ENCODE data around the gene HLCS.
"Not testable (repeated sequence)": the region's sequence is repeated elsewhere in the genome, so short reads cannot be mapped to it uniquely, and the experiment has no call there.

Gene HLCS

DNA sequence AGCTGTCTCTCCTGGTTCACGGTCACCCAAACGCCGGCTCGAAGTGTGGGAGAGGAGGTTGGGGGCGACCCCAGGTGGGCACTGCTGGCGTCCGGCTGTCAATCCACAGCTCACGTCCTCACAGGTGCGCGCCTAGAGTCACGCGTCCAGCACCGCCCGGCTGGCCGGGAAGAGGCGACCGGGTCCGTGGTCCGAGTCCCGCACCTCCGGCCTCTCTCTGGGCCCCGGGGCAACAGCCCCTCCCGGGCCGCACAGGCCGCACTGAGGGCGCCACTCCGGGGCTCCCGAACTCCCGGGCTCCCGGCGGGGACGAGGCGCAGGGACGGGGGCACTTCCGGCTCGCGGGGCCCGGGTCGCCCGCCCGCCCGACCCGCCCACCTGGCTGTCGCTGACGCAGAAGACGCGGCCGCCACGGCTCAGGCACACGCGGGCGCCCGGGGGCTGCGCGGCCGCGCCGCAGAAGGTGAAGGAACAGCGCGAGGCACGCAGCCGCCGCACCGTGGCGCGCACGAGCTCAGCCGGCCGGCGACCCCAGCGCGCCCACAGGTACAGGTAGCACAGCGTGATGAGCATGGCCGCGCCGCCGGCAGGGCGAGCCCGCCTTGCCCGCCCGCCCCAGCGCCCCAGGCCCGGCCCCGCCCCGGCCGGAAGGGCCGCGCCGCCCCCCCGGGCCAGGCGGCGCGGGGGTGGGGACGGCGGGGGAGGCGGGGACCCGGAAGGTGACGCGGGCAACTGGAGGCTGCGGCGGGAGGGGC is at the start of gene HLCS:
Gene HLCS (minus strand): TSS at position 604 of the 755 bp plus-strand sequence. CDS start 31 bp downstream, at position 573.
- peak; percentile 75 for DNase-seq (ENCODE audit: low spot score)

DNA sequence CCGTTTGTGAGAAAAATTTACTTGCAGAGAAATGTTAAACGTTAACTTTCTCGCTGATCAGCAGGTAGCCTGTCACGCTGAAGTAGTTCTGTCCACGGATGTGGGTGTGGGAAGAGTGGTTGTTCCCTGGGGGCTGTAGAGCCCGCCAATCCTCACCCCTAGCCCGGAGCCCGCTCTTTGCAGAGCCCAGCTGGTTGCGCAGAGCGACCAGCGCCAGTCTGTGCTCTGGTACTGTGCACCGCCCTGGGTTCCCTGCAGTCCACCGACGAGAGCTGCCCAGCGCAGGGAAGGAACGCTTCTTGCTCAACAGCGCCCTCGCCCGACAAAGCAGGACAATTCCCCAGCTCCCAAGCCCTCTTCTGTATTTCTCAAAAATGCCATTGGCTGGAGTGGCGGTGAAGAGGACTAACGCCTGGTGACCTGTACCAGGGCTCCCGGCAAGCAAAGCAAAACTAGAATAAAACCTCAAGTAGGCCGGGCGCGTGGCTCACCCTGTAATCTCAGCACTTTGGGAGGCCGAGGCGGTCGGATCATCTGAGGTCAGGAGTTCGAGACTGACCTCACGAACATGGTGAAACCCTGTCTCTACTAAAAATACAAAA is 43.4 kb upstream of the HLCS start:
- peak; percentile 73 for DNase-seq (ENCODE audit: low spot score)

DNA sequence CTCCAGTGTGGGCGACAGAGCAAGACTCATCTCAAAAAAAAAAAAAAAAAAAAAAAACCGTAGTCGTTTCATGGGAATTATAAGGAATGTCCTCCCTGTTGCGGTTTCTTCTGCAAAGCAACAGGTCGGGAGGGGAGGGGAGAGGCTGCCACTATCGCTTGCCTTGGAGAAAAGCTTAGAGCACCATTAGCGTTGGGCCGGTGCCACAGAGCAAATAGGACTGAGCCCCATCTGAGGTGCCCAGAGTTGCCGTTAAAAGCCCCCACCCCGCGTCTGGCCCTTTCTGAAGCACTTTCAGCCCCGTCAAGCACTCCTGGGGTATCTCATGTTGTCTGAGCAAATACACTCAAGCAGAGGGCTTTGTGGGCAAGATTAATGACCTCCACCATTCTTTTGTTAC is 42.3 kb upstream of the HLCS start:
- DNase-seq (ENCODE audit: low spot score), result no peak

DNA sequence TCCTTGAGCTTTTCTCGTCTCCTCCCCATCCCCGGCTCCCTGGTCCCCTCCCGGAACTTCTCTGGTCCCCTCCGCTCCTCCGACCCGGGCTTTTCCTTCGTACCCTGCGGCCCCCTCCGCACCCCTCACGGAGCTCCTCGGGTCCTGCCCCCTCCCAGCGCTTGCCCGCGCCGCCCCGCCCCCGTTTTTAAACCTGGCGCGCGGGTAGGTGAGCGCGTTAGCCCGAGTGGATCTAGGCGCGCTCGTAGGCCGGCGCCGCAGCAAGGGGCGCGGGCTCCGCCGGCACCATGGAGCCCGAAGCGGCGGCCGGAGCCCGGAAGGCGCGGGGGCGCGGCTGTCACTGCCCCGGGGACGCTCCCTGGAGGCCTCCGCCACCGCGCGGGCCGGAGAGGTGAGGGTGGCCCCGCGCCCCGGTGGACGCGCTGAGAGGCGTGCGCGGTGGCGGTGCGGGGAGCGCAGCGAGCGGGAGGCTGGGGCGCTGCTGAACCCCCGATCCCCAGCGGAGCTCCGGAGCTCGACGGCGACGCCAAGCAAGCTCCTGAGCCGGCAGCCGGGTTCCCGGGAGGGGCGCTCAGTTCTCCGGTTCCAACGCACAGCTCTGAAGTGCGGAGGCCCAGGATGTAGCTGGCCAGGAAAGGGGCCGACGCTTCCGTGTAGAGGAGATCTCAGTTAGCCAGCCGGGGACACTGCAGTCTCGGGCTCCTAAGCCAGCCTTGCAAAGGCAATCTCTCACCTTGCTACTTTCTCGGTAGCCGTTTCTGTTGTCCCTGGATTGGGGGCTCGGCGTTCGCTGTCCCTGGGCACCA is 40.2 kb upstream of the HLCS start, which contains the start of gene RIPPLY3:
Gene RIPPLY3 (plus strand): TSS at position 217 of the 806 bp plus-strand sequence. CDS start 71 bp downstream, at position 288.
- DNase-seq (ENCODE audit: low spot score), result peak; percentile 16

DNA sequence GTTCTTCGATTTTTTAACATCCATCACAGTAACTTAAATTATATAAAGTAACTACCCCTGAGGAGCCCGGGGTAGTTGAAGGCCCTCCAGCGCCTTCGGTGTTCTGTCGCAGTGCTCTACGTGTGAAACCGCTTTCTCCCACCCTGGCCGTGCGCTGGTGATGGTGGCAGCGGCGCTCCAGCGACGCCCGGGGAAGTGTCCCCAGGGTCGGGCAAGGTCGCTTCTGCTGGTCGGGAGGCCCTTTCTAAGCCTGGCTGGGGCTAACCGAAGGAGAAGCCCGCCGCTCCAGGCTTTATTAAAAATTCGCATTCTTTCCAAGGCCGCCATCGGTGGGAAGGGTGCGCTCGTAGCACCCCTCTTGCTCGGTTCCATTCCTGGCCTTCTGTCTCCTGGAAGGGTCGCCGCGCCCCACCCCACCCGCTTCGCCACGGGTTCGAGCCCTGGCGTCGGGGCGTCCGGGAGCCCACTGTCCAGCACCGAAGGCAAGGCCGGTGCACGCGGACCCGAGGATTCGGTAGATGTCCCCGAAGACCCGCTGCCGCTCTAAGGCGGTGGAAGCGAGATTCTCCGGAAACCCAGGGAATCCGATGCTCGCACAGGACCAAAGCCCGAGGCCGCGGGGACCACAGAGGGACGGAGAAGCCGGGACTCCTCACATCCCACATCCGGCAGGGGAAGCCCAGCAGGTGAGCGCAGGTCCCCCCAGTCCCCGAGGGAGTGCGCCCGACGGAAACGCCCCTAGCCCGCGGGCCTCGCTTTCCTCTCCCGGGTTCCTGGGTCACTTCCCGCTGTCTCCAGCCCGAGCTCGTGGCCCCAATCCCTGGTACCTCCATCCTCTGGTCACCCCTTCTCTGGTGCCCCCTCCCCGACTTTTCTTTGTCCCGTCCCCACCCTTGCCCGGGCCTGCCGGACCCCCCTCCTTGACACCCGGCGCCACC is 39.3 kb upstream of the HLCS start:
- no peak for DNase-seq (ENCODE audit: low spot score)

DNA sequence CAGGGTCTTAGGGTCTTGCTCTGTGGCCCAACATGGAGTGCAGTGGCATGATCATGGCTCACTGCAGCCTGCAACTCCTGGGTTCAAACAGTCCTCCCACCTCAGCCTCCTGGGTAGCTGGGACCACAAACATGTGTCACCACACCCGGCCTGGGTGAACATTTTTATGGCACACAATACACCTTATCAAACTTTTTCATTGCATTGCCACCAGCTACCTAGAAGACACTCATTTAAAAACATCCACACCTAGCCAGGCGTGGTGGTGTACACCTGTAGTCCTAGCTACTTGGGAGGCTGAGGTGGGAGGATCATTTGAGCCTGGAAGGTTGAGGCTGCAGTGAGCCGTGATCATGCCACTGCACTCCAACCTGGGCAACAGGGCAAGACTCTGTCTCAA is 37.4 kb upstream of the HLCS start:
- not testable (repeated sequence) for DNase-seq (ENCODE audit: low spot score)

DNA sequence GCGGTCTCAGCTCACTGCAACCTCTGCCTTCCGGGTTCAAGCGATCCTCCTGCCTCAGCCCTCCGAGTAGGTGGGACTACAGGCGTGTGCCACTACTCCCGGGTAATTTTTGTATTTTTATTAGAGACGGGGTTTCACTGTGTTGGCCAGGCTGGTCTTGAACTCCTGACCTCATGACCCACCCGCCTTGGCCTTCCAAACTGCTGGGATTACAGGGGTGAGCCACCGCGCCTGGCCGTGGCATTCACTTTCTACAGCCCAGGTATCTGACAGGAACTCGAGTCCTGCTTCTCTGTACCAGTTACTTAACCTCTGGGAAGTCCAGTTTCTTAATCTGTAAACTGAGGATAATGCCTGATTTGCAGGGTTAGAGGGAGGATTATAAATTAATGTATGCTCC is 36.4 kb upstream of the HLCS start:
- DNase-seq (ENCODE audit: low spot score), result not testable (repeated sequence)

DNA sequence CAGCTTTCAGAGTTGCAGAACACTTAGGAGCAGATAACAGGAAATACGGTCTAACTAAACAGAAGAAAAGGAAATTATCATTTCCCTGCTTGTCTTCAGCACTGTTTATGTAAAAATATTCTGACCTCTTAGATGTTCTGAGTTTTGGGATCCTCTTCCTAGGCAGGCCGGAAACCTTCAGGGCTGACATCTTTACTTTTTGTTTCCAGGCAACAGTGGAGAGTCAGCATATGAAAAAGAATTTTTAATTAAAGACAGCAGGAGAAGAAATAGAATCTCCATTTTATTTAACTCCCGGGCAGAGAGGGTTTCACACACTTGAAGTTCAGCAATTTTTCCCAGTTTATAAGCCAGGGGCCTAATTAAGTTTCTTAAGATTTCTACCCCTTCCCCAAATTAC is 35.0 kb upstream of the HLCS start:
- no peak for DNase-seq (ENCODE audit: low spot score)

DNA sequence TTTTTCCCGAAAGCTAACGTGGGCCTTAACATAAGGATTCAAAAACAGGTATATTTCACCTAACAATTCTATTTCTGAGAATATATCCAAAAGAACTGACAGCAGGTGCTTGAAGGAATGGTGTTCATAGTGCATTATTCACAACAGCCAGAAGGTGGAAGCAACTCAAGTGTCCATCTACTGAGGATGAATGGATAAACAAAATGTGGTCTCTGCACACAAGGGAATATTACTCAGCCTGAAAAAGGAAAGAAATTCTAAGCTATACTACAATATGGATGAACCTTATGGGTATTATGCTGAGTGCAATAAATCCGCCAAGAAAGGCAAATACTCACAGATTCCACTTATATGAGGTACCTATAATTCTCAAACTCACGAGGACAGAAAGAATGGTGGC is 33.9 kb upstream of the HLCS start:
- no peak for DNase-seq (ENCODE audit: low spot score)

DNA sequence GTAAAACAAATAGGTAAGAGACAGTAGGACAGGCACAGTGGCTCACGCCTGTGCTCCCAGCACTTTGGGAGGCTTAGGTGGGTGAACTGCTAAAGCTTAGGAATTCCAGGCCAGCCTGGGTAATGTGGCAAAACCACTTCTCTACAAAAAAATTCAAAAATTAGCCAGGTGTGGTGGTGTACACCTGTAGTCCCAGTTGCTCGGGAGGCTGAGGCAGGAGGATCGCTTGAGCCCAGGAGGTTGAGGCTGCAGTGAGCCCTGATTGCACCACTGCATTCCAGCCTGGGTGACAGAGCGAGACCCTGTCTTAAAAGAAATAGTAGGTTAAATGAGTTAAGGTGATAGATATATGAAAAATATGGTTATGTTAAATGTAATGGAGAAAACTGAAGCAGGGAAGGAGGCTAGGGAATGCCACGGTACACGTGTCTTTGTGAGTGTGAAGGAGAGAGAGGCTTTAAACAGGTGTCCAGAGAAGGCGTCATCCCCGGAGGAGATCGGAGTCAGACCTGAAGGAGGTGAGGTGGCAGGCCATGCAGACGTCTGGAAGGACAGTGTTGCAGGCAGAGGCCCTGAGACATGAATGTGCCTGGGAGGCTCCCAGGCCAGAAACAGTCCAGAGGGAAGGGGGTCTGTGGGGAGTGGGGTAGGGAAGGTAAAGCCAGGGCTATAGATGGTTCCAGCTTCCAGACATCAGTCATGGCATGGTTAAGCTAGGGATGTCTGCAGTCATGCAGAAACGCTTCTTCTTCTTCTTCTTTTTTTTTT is 32.8 kb upstream of the HLCS start:
- no peak for DNase-seq (ENCODE audit: low spot score)

DNA sequence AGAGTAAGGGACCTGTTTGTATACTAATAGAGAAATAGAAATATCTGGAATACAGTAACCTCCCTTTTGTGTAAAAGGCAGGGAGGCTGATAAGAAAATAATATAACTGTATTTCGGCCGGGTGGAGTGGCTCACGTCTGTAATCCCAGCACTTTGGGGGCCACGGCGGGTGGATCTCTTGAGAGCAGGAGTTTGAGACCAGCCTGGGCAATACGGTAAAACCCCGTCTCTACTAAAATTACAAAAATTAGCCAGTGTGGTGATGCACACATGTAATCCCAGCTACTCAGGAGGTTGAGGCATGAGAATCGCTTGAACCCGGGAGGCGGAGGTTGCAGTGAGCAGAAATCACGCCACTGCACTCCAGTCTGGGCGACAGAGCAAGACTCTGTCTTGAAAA is 28.8 kb upstream of the HLCS start:
- DNase-seq (ENCODE audit: low spot score), result not testable (repeated sequence)

DNA sequence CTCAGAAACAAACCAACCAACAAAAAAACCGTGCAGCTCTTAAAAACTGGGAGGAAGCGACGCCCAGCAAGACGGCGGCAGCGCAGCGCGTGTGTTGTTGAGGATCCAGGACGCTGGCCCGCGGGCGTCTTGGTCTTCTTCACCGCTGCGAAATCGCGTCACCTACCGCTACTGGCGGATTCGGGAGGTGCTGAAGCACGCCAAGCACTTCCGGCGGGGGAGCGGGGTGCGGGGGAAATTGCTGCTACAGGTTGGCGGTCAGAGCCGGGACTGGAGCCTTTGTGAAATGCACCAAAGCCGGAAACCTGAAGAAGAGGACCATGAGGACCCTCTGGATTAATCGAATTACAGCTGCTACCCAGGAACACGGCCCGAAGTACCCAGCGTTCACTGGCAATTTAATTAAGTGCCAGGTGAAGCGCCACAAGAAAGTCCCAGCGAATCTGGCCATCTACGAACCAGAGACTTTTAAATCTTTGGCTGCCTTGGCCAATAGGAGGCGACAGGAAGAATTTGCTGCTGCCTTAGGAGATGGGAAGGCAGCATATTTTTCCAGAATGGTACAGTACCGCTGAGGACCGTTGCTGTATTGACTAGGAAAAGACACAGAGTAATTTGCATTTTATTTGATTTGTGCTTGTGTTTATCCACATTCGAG is 28.2 kb upstream of the HLCS start:
- peak; percentile 35 for DNase-seq (ENCODE audit: low spot score)

DNA sequence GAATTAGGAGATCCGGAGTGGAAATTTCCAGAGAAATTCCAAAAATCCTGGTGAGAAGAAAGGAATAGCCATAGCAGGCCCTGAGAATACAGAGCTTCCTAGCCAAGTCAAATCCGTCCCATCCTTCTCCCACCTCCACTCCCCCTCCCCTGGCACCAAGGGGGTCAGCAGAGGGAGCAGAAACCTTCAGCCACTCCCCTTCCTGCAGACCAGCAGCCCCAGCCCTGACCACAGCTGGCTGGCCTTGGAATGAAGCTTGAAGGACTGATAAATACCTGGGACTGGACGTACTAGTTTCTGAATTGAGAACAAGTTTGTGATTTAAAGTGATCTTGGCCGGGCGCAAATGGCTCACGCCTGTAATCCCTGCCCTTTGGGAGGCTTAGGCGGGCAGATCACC is 26.2 kb upstream of the HLCS start:
- no peak for DNase-seq (ENCODE audit: low spot score)

DNA sequence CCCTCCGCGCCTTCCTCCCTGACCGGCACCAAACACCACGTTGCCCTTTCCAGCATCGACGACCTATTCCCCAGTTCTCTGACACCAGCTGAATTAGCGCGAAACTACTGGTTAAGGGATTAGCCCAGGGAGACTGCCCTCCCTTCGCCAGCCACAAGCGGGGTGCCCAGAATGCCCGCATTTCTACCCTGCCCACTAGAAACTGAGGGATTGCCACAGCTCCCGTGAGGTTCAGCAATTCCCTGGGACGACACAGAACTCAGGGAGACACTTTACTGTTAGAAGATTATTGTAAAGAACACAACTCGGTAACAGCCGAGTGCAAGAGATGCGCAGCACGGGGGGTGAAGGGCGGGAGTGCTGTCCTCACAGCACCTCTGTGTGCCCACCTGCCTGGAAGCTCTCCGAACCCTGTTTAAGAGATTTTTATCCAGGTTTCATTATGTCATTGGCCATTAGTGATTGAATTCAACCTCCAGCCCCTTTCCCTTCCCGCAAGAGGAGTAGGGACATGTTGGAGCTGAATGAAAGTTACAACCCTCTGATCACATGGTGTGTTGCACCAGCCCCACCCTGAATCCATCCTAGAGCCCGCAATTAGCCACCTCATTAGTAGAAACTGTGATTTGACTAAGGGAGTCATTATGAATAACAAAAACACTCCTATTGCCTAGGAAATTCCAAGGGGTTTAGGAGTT is 24.2 kb upstream of the HLCS start:
- no peak for DNase-seq (ENCODE audit: low spot score)

DNA sequence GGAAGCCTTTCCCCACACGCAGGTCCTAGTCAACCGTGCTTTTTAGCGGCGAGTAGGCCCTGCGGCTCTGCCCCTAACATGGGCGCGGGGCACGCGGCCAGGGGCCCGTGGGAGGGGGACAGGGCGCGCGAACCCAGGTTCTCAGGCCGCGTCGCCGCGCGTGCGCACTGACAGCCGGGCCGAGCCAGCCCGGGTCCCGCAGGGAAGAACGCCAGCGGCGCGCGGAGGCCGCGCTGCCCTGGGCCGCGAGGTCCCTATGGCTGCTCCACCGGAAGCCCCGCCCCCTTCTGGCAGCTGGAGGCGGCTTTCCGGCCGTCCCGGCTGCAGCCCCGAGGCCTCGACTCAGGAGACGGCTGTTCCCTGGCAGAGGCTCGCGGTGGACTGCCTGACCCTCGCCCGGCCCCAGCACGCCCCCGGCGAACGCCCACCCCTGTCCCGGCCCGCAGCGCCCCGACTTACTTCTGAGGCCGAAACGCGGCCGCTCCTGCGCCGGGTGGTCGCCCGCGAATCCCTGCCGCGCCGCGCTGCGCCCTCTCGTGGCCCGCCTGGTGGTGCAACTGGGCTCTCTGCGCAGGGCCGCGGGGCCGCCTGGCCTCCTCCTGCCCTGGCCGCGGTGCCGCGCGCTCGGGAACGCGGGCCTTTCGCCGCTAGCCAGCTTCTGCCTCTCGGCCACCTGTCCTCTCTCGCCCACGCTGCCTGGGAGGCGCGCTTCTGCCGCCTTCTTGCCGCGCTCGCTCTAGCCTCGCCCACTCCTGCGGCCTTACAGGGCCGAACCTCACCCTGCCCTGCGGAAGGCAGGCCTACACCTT is 23.4 kb upstream of the HLCS start:
- peak; percentile 95 for DNase-seq (ENCODE audit: low spot score)

DNA sequence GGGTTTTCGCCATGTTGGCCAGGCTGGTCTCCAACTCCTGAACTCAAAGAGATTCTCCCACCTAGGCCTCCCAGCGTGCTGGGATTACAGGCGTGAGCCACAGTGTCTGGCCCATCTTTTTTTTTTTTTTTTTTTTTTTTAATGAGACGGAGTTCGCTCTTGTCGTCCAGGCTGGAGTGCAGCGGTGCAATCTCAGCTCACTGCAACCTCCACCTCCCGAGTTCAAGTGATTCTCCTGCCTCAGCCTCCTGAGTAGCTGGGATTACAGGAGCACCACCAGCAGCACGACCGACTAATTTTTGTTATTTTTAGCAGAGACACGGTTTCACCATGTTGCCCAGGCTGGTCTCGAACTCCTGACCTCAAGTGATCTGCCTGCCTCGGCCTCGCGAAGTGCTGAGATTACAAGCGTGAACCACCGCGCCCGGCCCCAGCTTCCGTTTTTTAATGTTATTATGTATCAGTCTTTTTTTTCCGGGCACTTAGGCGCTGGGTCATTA is 22.8 kb upstream of the HLCS start:
- DNase-seq (ENCODE audit: low spot score), result not testable (repeated sequence)

DNA sequence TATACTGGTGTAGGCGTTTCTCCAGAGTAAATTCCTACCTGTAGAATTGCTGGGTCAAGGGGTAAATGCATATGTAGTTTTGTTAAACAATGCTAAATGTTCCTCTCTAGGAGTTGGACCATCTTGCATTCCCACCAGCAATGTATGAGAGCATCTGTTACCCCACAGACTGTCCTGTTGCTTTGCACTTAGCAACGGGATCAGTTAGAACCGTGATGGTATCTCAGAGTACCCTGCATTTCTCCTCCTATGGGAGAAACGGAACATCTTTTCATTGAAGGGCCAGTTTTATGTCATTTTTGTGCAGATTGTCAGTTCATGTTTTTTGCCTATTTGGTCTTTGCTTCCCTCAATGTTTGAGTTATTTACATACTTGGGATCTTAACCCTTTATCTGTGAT is 22.1 kb upstream of the HLCS start:
- no peak for DNase-seq (ENCODE audit: low spot score)

DNA sequence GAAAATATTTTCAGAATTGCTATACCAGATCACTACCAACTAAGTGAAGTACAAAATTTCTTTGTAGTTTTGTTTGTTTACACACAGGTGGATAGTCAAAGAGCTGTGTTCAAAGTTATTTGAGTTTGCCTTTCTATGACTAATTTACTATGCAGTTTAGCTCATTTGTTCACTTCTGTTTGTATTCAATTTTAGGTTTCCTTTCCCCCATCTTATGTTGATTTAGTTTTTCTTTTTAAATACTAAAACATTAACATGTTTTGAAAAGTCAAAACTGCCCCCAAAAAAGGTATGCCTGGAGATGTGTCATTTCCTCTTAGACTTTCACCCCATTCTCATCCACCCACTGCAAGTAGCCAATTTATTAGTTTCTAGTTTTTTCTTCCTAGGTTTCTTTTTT is 21.4 kb upstream of the HLCS start:
- DNase-seq (ENCODE audit: low spot score), result no peak
